ENCODE measurements around the gene CHST1.

DNA sequence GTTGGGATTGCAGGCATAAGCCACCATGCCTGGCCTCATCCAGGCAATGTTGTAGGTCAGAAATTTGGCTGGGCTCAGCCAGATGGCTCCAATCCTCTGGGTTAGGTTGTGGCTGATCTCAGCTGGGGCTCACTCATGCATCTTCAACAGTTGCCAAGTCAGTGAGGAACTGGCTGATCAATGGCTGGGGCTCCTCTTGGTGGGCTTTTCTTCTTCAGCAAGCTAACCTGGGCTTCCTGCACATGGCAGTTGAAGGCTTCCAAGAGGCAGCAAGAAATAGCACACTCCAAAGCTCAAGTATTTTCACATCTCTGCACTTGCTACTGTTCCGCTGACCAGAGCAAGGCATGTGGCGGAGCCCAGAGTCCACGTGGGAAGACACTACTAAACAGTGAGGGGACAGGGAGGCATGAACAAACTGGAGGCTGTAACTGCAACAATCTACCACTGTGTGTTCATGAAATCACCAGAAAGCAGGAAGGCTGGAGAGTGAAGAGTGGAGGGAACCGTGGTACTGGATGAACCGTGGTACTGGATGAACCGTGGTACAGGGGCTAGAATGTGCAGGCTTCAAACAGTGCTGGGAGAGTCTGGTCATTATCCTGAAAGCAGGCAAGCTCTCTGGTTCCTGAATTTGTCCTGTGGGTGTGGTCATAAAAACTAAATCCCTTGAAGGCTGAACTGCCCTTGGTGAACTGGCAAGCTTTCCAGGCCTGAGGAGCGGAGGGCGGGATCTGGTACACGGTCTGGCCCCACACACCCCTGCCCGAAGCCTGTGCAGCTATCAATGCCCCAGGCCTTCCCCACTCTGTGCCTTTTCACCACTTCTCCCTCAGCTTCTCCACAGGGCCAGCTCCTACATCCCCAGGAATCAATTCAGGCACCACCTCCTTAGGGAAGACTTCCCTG is 20.2 kb downstream of the CHST1 start:
- TF ChIP-seq, protein P1, sequence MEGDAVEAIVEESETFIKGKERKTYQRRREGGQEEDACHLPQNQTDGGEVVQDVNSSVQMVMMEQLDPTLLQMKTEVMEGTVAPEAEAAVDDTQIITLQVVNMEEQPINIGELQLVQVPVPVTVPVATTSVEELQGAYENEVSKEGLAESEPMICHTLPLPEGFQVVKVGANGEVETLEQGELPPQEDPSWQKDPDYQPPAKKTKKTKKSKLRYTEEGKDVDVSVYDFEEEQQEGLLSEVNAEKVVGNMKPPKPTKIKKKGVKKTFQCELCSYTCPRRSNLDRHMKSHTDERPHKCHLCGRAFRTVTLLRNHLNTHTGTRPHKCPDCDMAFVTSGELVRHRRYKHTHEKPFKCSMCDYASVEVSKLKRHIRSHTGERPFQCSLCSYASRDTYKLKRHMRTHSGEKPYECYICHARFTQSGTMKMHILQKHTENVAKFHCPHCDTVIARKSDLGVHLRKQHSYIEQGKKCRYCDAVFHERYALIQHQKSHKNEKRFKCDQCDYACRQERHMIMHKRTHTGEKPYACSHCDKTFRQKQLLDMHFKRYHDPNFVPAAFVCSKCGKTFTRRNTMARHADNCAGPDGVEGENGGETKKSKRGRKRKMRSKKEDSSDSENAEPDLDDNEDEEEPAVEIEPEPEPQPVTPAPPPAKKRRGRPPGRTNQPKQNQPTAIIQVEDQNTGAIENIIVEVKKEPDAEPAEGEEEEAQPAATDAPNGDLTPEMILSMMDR (IDR thresholded peaks at IDR 0.05) = no peak
- TF ChIP-seq EZH2 (IDR thresholded peaks at IDR 0.05) = no peak
